GM23248 (cell line): ENCODE measurements around the gene DLG1. TPM values are rescaled to one million over a fixed set of nuclear protein-coding genes. Genes with fewer than 3 reads are reported as not detected.

Experiments
- DNase-seq: peaks from one replicate; pipeline ENCODE4 v3.0.0-alpha.2; 2015
- H2AFZ ChIP-seq: fragments of 200-600 bp; sonication (generic); 2 replicates; pipeline ENCODE4 v1.6.1; 2016; ENCODE audit warnings: antibody characterized with exemption
- H3F3A ChIP-seq: fragments of 200-600 bp; sonication (generic); 2 replicates; pipeline ENCODE4 v1.6.1; 2016; ENCODE audit warnings: mild to moderate bottlenecking, antibody characterized with exemption, mixed run types; ENCODE audit not compliant: insufficient read depth
- H3K27ac ChIP-seq: fragments of 200-600 bp; sonication (generic); 2 replicates; pipeline ENCODE4 v1.5.1; 2016; ENCODE audit warnings: mild to moderate bottlenecking
- H3K27me3 ChIP-seq: fragments of 200-600 bp; sonication (generic); replicated peaks from 2 replicates; pipeline ENCODE4 v1.6.1; 2016; ENCODE audit warnings: mild to moderate bottlenecking; ENCODE audit not compliant: insufficient read depth
- H3K36me3 ChIP-seq: fragments of 200-600 bp; sonication (generic); 2 replicates; pipeline ENCODE4 v1.6.1; 2016; ENCODE audit warnings: low read depth, mild to moderate bottlenecking
- H3K4me1 ChIP-seq: fragments of 200-600 bp; sonication (generic); 2 replicates; pipeline ENCODE4 v1.6.1; 2016; ENCODE audit warnings: mild to moderate bottlenecking; ENCODE audit not compliant: insufficient read depth
- H3K4me2 ChIP-seq: fragments of 200-600 bp; sonication (generic); one replicate; pipeline ENCODE4 v1.6.1; 2016; ENCODE audit warnings: mild to moderate bottlenecking; ENCODE audit not compliant: unreplicated experiment
- H3K4me3 ChIP-seq: fragments of 200-600 bp; sonication (generic); 2 replicates; pipeline ENCODE4 v1.5.1; 2016; ENCODE audit warnings: mild to moderate bottlenecking
- H3K79me2 ChIP-seq: fragments of 200-600 bp; sonication (generic); 2 replicates; pipeline ENCODE4 v1.6.1; 2016; ENCODE audit warnings: mild to moderate bottlenecking; ENCODE audit not compliant: insufficient read depth
- H3K9ac ChIP-seq: fragments of 200-600 bp; sonication (generic); 2 replicates; pipeline ENCODE4 v1.6.1; 2016; ENCODE audit warnings: mild to moderate bottlenecking
- H3K9me2 ChIP-seq: fragments of 200-600 bp; sonication (generic); 2 replicates; pipeline ENCODE4 v1.6.1; 2016; ENCODE audit warnings: mixed run types, mild to moderate bottlenecking, moderate library complexity; ENCODE audit not compliant: insufficient read depth
- H3K9me3 ChIP-seq: fragments of 200-600 bp; sonication (generic); one replicate; pipeline ENCODE4 v1.6.1; 2017; ENCODE audit warnings: low read depth
- H4K20me1 ChIP-seq: fragments of 200-600 bp; sonication (generic); 2 replicates; pipeline ENCODE4 v1.6.0; 2016; ENCODE audit not compliant: insufficient read depth
- EZH2 ChIP-seq: fragments of 200-600 bp; sonication (generic); IDR thresholded peaks from 2 replicates; pipeline ENCODE4 v1.6.1; 2018; ENCODE audit warnings: antibody characterized with exemption, mild to moderate bottlenecking; ENCODE audit not compliant: insufficient read depth, poor library complexity, severe bottlenecking
- EZH2phosphoT487 ChIP-seq: fragments of 200-600 bp; sonication (generic); IDR thresholded peaks from 2 replicates; pipeline ENCODE4 v1.6.1; 2018; ENCODE audit warnings: antibody characterized with exemption, moderate library complexity, mild to moderate bottlenecking, low read depth; ENCODE audit not compliant: insufficient read depth
- WGBS, 2 experiments: methylation state at CpG; one replicate each; pipeline ENCODE4 v1.1.6; 2015 to 2017; ENCODE audit warnings: low lambda C conversion rate in 2 of 2, low coverage in 1 of 2; ENCODE audit errors: missing lambda C conversion rate in 2 of 2; 5-methylcytosine and 5-hydroxymethylcytosine counted together
- in situ Hi-C: fragments of 300-500 bp; cut with MboI; formaldehyde crosslinking; loops from 2 replicates; pipeline ENCODE4 v1.15.0; 2020
- polyA plus RNA-seq: library from polyadenylated mRNA; unstranded; fragments of >200 nt; fragmentation: Nextera tagmentation; extraction: Ambion mirVana; gene quantifications from 2 replicates; pipeline ENCODE4 v1.2.1, GENCODE V29; 2016
- total RNA-seq: library from RNA; depleted of rRNA; stranded (reverse); fragments of >200 nt; shearing (Covaris generic); gene quantifications from 2 replicates; pipeline ENCODE4 v1.2.3, GENCODE V29; 2014

DLG1 gene
- total and polyA plus RNA-seq, 2 experiments from 2014 or later, result 23.2 to 45.9 TPM

DNA sequence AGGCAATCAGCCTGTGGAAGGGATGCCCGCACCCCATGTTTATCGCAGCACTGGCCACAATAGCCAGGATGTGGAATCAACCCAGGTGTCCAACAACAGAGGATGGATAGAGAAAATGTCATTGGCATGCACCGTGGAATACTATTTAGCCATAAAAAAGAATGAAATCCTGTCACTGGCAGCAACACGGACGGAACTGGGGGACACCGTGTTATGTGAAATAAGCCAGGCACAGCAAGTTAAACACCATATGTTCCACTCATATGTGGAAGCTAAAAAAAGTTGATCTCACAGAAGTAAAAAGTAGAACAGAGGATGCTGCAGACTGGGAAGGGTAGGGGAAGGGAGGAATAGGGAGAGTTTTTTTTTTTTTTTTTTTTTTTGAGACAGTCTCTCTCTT, 284.4 kb downstream of the DLG1 start:
- no peak for TF ChIP-seq EZH2
- TF ChIP-seq EZH2phosphoT487, result no peak
- in situ Hi-C loops, result no loop called here
- H3K27ac ChIP-seq, result no peak overlapping the region
- no peak overlapping the region for H3K9ac ChIP-seq
- H3K9me2 ChIP-seq, result no peaks in the 10 kb centered on the region
- H3F3A ChIP-seq, result no peaks in the 10 kb centered on the region
- no peaks in the 10 kb centered on the region for H3K4me1 ChIP-seq
- H3K4me2 ChIP-seq, result no peak overlapping the region
- H3K79me2 ChIP-seq, result no peaks in the 10 kb centered on the region
- WGBS, 2 experiments, result 76 to 80% methylated on average over 6 of the region's 6 CpGs
- no peaks in the 10 kb centered on the region for H3K36me3 ChIP-seq
- H3K9me3 ChIP-seq, result no peaks in the 10 kb centered on the region
- H3K4me3 ChIP-seq, result no peak overlapping the region
- no peak for DNase-seq
- H3K27me3 ChIP-seq, result no peaks in the 10 kb centered on the region
- H2AFZ ChIP-seq, result no peak overlapping the region
- H4K20me1 ChIP-seq, result no peaks in the 10 kb centered on the region

DNA sequence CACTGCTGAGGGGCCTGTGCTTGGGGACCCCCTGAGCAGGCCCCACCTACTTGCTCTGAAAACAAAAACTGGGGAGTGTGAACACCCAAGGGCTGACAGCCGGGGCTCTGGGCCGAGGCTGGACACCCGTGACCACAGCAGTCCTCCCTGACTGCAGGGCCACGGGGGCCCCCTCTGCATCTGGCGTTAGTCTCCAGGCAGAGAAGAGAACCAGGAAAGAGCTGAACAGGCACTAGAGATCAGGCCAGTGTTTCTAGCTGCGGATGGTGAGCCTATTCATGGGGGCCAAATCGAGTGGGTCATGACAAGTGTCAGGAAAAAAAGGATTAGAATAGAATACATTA, 285.9 kb downstream of the DLG1 start:
- Histone ChIP-seq H3K4me2 (no peak overlapping the region), H3K4me1 (no peaks in the 10 kb centered on the region), H3K9me2 (no peaks in the 10 kb centered on the region), H4K20me1 (no peaks in the 10 kb centered on the region), H3K79me2 (no peaks in the 10 kb centered on the region), H3K4me3 (no peak overlapping the region), H3K27me3 (no peaks in the 10 kb centered on the region), H3K27ac (no peak overlapping the region), H2AFZ (no peak overlapping the region), H3F3A (no peaks in the 10 kb centered on the region), H3K9ac (no peak overlapping the region), H3K9me3 (no peaks in the 10 kb centered on the region), H3K36me3 (no peaks in the 10 kb centered on the region)
- 81 to 86% methylated on average over 7 of the region's 7 CpGs for WGBS, 2 experiments
- DNase-seq, result no peak
- TF ChIP-seq EZH2 (no peak), EZH2phosphoT487 (no peak)
- in situ Hi-C loops, result no loop called here

DNA sequence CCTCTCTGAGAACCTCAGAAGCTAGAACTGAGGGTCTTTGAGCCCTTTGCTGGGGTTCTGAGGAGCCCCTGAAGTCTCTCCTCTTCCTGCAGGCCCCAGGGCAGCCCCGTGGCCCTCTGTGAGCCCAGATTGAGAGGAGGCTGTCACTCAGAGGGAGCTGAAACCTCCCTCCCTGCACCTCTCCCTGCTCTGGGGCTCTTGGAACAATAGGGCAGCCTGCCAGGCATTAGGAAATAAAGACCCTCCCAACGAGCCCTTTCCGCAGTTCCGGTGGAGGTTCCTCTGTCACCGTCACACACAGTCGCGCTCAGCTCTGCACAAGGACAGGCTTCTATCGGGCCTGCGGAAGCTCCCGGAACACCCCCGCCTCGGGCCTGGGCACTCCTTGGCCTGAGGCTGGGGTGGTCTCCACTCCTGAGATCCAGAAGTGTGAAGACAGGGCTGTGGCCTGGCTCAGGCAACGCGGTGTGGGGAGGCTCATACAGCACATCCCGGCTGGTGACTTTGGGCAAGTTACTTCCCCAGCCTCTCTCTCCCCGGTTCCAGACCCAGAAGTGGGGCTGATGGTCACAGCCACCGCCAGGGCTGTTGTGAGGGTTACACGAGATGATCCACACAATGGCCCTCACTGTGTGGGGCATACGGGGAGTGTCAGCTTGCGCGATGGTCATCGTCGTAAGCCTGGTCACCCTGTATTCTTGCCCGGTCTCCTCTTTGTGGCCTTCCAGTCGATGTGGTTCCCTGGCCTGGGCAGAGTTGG, 286.5 kb downstream of the DLG1 start:
- H4K20me1 ChIP-seq, result no peaks in the 10 kb centered on the region
- H3K36me3 ChIP-seq, result no peaks in the 10 kb centered on the region
- no peaks in the 10 kb centered on the region for H3K9me2 ChIP-seq
- H2AFZ ChIP-seq, result no peak overlapping the region
- no peak overlapping the region for H3K4me2 ChIP-seq
- no peak for DNase-seq
- in situ Hi-C loops, result no loop called here
- no peaks in the 10 kb centered on the region for H3K79me2 ChIP-seq
- no peaks in the 10 kb centered on the region for H3F3A ChIP-seq
- no peaks in the 10 kb centered on the region for H3K27me3 ChIP-seq
- TF ChIP-seq EZH2phosphoT487 (no peak), EZH2 (no peak)
- no peaks in the 10 kb centered on the region for H3K4me1 ChIP-seq
- no peak overlapping the region for H3K4me3 ChIP-seq
- no peak overlapping the region for H3K27ac ChIP-seq
- no peak overlapping the region for H3K9ac ChIP-seq
- no peaks in the 10 kb centered on the region for H3K9me3 ChIP-seq
- WGBS, 2 experiments, result 85 to 92% methylated on average over 25 of the region's 25 CpGs

DNA sequence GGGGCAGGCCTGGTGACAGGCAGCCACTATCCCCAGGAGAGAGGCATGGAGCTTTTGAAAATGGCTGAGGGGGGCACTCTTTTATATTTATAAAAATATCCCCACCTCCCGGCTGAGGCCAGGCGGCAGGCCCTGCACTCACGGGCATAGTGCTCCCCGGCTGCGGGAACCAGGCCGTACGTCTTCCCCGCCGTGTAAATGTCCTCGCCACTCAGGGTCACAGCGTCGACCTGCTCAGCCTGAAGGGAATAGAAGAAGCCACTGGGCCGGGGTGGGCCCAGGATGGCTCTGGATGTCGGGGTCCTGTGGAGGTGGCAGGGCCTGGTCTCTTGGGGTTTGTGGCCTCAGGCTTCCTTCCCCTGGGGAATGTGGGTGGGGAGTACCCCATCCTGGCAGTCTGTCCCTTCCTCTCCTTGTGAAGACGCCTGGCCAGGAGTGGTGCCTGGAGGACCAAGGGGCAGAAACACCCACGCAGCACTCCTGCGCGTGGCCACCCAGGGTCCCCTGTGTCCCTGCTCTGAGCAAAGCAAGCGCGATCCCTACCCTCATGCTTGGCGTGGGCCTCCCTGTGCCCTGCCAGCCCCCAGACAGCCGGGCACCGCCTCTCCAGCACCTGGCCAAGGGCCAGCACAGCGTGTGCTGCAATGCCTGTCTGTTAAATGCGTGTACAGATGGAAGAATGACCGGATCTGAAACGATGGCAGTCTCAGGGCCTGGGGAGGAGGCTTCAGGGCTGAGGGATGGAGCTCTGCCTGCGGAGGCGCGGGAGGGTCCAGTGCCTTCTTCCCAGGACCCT, 287.7 kb downstream of the DLG1 start:
- 63 to 67% methylated on average over 21 to 30 of the region's 30 CpGs for WGBS, 2 experiments
- TF ChIP-seq EZH2 (no peak), EZH2phosphoT487 (no peak)
- no peak overlapping the region for H3K27ac ChIP-seq
- in situ Hi-C loops, result no loop called here
- H3K27me3 ChIP-seq, result no peaks in the 10 kb centered on the region
- H3K9me2 ChIP-seq, result no peaks in the 10 kb centered on the region
- no peak overlapping the region for H3K4me2 ChIP-seq
- H3F3A ChIP-seq, result no peaks in the 10 kb centered on the region
- DNase-seq, result no peak
- H3K4me1 ChIP-seq, result no peaks in the 10 kb centered on the region
- H3K9me3 ChIP-seq, result no peaks in the 10 kb centered on the region
- no peak overlapping the region for H3K4me3 ChIP-seq
- no peak overlapping the region for H3K9ac ChIP-seq
- no peaks in the 10 kb centered on the region for H3K79me2 ChIP-seq
- no peak overlapping the region for H2AFZ ChIP-seq
- H3K36me3 ChIP-seq, result no peaks in the 10 kb centered on the region
- no peaks in the 10 kb centered on the region for H4K20me1 ChIP-seq
